HepG2 (cell line): ENCODE data around the gene AUTS2.

Experiments used
- CTCF ChIP-seq: sonication (generic); formaldehyde crosslinking; IDR thresholded peaks from 2 replicates; pipeline ENCODE4 v1.5.0; 2020; ENCODE audit warnings: mild to moderate bottlenecking, missing genetic modification reagents, moderate library complexity
- NR2C2 ChIP-seq: sonication (generic); formaldehyde crosslinking; IDR thresholded peaks from 2 replicates; pipeline ENCODE4 v1.4.0; 2020; ENCODE audit warnings: missing genetic modification reagents, mild to moderate bottlenecking, moderate library complexity, borderline replicate concordance
- RELA ChIP-seq: sonication (generic); formaldehyde crosslinking; IDR thresholded peaks from 2 replicates; pipeline ENCODE4 v1.4.0; 2020; ENCODE audit warnings: missing genetic modification reagents
- RNF219 ChIP-seq: sonication (generic); formaldehyde crosslinking; IDR thresholded peaks from 2 replicates; pipeline ENCODE4 v1.5.0; 2020; ENCODE audit warnings: mild to moderate bottlenecking, missing genetic modification reagents
- SOX5 ChIP-seq: IDR thresholded peaks from 2 replicates; pipeline ENCODE4 v1.6.1; 2016; ENCODE audit warnings: borderline replicate concordance
- ZFP82 ChIP-seq: sonication (generic); formaldehyde crosslinking; IDR thresholded peaks from 2 replicates; pipeline ENCODE4 v1.5.1; 2020; ENCODE audit warnings: mild to moderate bottlenecking, missing genetic modification reagents, borderline replicate concordance
- ZMYM4 ChIP-seq: sonication (generic); formaldehyde crosslinking; IDR thresholded peaks from 2 replicates; pipeline ENCODE4 v1.8.1; 2023; ENCODE audit warnings: mild to moderate bottlenecking, missing genetic modification reagents
- ZNF333 ChIP-seq: sonication (generic); formaldehyde crosslinking; IDR thresholded peaks from 2 replicates; pipeline ENCODE4 v1.4.0; 2020; ENCODE audit warnings: mild to moderate bottlenecking, missing genetic modification reagents, borderline replicate concordance
- ZNF543 ChIP-seq: sonication (generic); formaldehyde crosslinking; IDR thresholded peaks from 2 replicates; pipeline ENCODE4 v1.4.0; 2020; ENCODE audit warnings: mild to moderate bottlenecking, missing genetic modification reagents
- ZNF766 ChIP-seq: sonication (generic); formaldehyde crosslinking; IDR thresholded peaks from 2 replicates; pipeline ENCODE4 v1.5.0; 2020; ENCODE audit warnings: missing genetic modification reagents, borderline replicate concordance

- TF ChIP-seq ZFP82 (CRISPR knock-in tag): no peak
- no peak for TF ChIP-seq ZMYM4 (CRISPR knock-in tag)
- no peak for TF ChIP-seq CTCF (CRISPR knock-in tag)
- TF ChIP-seq SOX5 (CRISPR knock-in tag): no peak
- TF ChIP-seq ZNF543 (CRISPR knock-in tag): no peak
- no peak for TF ChIP-seq NR2C2 (CRISPR knock-in tag)
- TF ChIP-seq ZNF766 (CRISPR knock-in tag): no peak
- no peak for TF ChIP-seq RNF219
- TF ChIP-seq ZNF333 (CRISPR knock-in tag): no peak
- no peak for TF ChIP-seq RELA (CRISPR knock-in tag)
Observed at GRCh38 chr7:70563960-70564359, 965.7 kb downstream of the AUTS2 start.
